Amygdala (tissue), 56 donors: ENCODE data around the gene ARHGEF10L.
"Not testable (repeated sequence)": the region's sequence is repeated elsewhere in the genome, so short reads cannot be mapped to it uniquely, and the experiment has no call there.

Source experiments
- DNase-seq, 56 donors: peaks; one replicate each; lab custom pipeline; 2025; lab: John Stamatoyannopoulos, UW

The ARHGEF10L gene

DNA sequence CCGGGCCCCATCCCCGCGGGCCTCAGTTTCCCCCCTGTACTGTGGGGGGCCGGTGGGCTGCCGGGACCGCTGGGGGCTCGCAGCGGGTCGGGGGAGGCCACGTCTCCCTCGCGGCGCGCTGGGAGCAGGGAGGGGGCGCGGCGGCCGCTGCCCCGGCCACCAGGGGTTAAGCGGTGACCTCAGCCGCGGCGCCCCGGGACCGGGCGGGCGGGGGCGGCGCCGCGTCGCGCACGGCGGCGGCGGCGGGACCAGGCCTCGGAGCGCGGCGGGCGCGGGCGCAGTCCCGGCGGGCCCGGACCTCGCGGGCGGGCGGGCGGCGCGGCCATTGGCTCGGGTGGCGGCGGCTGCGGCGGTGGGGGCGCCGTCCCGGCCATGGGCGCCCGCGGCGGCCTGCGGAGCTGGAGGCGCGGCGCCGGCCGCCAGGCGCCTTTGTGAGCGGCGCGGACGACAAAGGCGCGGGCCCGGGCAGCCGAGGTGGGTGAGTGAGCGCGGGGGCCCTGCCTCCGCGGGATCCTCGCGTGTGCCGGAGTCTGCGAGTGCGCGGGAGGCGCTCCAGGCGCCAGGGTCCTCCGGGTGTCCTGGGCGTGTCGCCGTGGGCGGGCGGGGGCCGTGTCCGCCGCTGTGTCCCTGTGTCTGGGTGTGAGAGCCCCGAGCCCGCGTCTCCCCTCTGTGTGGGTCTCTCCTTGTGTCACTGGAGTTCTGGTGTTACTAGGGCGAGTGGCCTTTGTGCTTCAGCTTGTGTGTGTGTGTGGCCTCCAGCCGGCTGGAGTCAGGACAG is at the start of gene ARHGEF10L:
Gene ARHGEF10L (plus strand): TSS at position 222 of the 778 bp plus-strand sequence. CDS start 40,898 bp downstream, outside the sequence.
- peak in 10 of 56 donors; percentile 28 to 66 (median 44) for DNase-seq

DNA sequence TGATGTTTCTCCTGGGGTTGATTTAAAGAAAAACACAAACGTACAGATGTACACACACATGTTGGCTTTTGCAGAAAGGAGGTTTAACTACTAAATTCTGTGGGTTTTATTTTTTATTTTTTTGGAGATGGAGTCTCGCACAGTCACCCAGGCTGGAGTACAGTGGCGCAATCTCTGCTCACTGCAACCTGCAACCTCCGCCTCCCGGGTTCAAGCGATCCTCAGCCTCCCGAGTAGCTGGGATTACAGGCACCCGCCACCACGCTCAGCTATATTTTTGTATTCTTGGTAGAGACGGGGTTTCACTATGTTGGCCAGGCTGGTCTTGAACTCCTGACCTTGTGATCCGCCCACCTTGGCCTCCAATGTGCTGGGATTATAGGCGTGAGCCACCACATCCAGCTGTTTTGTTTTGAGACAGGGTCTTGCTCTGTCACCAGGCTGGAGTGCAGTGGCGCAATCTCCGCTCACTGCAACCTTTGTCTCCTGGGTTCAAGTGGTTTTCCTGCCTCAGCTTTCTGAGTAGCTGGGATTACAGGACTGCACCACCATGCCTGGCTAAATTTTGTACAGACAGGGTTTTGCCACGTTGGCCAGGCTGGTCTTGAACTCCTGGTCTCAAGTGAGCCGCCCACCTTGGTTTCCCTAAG is 49.6 kb upstream of the ARHGEF10L start:
- not testable (repeated sequence) for DNase-seq

- DNase-seq, result not testable (repeated sequence)
These were observed 48.8 kb upstream of the ARHGEF10L start for GRCh38 chr1:17490667-17491066.

- DNase-seq, result peak in 40 of 56 donors; percentile 1 to 73 (median 16)
These were observed 45.3 kb upstream of the ARHGEF10L start for GRCh38 chr1:17494114-17494729.

- no peak for DNase-seq
These were observed 43.1 kb upstream of the ARHGEF10L start for GRCh38 chr1:17496419-17496818.

DNA sequence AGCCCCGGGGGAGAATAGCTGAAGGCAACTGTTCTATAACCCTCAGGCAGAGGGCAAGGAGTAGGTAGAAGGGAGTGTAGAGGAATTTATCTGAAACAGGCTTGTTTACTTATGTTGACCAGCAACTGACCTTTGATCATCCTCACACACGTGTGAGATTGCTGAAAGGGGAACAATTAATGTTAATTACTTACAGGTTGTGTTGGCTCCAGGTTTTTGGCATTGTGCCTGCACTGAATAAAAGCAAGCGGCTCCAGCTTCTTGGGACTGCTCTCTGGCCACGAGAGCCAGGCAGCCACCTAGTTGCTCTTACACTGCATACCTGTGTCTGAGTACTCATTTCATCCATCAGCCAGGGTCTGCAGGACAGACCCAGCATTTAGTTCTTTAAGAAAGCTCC is 41.3 kb upstream of the ARHGEF10L start:
- DNase-seq, result no peak

GRCh38 chr1:17502326-17502778 is 37.1 kb upstream of the ARHGEF10L start:
- peak in 52 of 56 donors; percentile 8 to 88 (median 50) for DNase-seq

- DNase-seq, result no peak
These were observed 36.4 kb upstream of the ARHGEF10L start for GRCh38 chr1:17503146-17503545.

- DNase-seq, result not testable (repeated sequence)
These were observed 32.3 kb upstream of the ARHGEF10L start for GRCh38 chr1:17507200-17507599.

GRCh38 chr1:17507915-17508314 is 31.6 kb upstream of the ARHGEF10L start:
- no peak for DNase-seq

GRCh38 chr1:17509363-17509762 is 30.1 kb upstream of the ARHGEF10L start:
- no peak for DNase-seq

DNA sequence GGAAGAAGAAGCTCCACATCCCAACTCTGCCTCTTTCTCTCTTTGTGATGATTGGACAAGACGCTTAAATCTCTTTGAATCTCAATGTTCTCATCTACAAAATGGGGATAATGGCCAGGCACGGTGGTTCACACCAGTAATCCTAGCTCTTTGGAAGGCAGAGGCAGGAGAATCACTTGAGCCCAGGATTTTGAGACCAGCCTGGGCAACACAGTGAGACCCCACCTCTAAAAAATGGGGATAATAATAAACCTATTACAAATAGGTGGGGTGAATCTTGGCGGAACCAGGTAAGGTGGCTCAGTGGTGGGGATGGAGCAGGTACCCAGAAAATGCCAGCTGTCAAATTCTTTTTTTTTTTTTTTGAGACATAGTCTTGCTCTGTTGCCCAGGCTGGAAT is 29.4 kb upstream of the ARHGEF10L start:
- no peak for DNase-seq

GRCh38 chr1:17511188-17511587 is 28.3 kb upstream of the ARHGEF10L start:
- DNase-seq, result no peak

DNA sequence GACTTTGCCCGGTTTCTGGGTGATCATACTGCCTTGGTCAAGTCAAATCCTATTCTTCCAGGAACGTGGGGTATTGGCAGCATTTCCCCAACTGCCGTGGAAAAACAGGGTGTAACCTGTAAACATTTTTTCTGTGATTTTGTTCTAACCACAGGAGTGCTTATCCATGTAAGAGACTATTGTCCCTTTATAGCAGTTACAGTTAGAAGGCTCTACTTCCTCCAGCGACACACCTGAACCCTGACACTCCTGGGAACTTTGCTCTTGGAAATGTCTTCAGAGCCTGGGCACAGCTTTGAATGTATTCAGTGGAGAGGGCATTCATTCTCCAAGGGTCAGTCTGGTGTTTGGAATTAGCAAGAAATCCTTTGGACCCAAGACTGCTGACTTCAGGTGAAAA is 26.4 kb upstream of the ARHGEF10L start:
- DNase-seq, result no peak

DNA sequence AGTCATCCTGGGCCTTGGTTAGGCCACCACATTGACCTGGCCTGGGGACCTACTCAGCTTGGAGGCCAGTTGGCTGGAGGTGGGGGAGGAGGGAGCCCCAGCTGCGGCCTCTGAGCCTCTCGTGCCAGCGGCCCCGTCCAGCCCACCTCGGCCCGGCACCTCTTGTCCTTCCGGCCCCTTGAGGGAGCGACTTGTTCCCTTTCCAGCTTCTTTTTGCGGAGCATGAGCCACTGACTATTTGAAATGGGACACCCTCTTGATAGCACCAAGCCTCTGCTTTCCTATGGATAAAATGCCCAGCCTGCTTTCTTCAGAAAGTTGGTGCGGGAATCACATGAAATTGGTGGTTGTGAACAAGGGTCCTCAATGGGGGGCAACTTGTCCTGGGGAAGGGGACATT is 24.7 kb upstream of the ARHGEF10L start:
- no peak for DNase-seq

DNA sequence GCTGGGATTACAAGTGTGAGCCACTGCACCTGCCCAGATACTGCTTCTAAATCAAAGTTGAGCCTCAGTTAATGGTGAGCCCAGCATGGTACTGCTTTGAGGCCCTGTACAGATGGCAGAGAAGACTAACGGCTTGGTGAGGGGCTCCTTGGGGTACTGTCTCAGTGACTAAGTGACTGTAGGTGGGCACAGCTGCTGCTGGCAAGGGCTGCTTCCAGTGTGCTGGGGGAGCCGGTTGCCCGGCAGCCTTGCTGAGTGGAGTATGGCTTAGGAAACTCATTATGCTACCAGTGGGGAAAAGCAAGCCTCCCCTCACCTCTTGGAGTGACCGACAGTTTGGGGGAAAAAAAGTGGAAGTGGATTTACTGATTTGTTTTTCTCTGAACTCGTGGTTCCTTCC is 23.6 kb upstream of the ARHGEF10L start:
- no peak for DNase-seq

GRCh38 chr1:17516303-17517214 is 22.9 kb upstream of the ARHGEF10L start:
- no peak for DNase-seq

- DNase-seq, result no peak
These were observed 19.5 kb upstream of the ARHGEF10L start for GRCh38 chr1:17520041-17520440.

GRCh38 chr1:17520473-17521319 is 18.8 kb upstream of the ARHGEF10L start:
- DNase-seq, result no peak
